COR-L47 (cell line): ENCODE measurements around the gene FNIP2.
"Not testable (repeated sequence)": the region's sequence is repeated elsewhere in the genome, so short reads cannot be mapped to it uniquely, and the experiment has no call there.

Experiments
- DNase-seq: peaks from one replicate; lab custom pipeline; 2025; lab: John Stamatoyannopoulos, UW

The FNIP2 gene

GRCh38 chr4:158870626-158871334, 102.0 kb downstream of the FNIP2 start:
- no peak for DNase-seq

GRCh38 chr4:158871335-158871724, 102.5 kb downstream of the FNIP2 start:
- DNase-seq: no peak

GRCh38 chr4:158873795-158874401, 105.1 kb downstream of the FNIP2 start:
- no peak for DNase-seq

- no peak for DNase-seq
Observed at GRCh38 chr4:158875026-158875425, 106.2 kb downstream of the FNIP2 start.

GRCh38 chr4:158875455-158875854, 106.6 kb downstream of the FNIP2 start:
- no peak for DNase-seq

GRCh38 chr4:158877069-158877468, 108.2 kb downstream of the FNIP2 start:
- DNase-seq: no peak

- not testable (repeated sequence) for DNase-seq
Observed at GRCh38 chr4:158882142-158882541, 113.3 kb downstream of the FNIP2 start.

GRCh38 chr4:158884280-158884679, 115.5 kb downstream of the FNIP2 start:
- DNase-seq: no peak

- DNase-seq: no peak
Observed at GRCh38 chr4:158885564-158885963, 116.7 kb downstream of the FNIP2 start.

GRCh38 chr4:158890294-158890693, 121.5 kb downstream of the FNIP2 start:
- no peak for DNase-seq

GRCh38 chr4:158891256-158891655, 122.4 kb downstream of the FNIP2 start:
- no peak for DNase-seq

GRCh38 chr4:158894826-158895225, 126.0 kb downstream of the FNIP2 start:
- DNase-seq: no peak

GRCh38 chr4:158895797-158896576, 127.2 kb downstream of the FNIP2 start:
- no peak for DNase-seq

- DNase-seq: not testable (repeated sequence)
Observed at GRCh38 chr4:158896577-158897238, 127.9 kb downstream of the FNIP2 start.

- not testable (repeated sequence) for DNase-seq
Observed at GRCh38 chr4:158900408-158900807, 131.6 kb downstream of the FNIP2 start.

- DNase-seq: not testable (repeated sequence)
Observed at GRCh38 chr4:158902280-158903078, 133.7 kb downstream of the FNIP2 start.

- no peak for DNase-seq
Observed at GRCh38 chr4:158903079-158903456, 134.2 kb downstream of the FNIP2 start.

- DNase-seq: no peak
Observed at GRCh38 chr4:158903472-158904043, 134.7 kb downstream of the FNIP2 start.

GRCh38 chr4:158904815-158905214, 136.0 kb downstream of the FNIP2 start:
- no peak for DNase-seq

- no peak for DNase-seq
Observed at GRCh38 chr4:158906073-158906472, 137.2 kb downstream of the FNIP2 start.

GRCh38 chr4:158912390-158912789, 143.6 kb downstream of the FNIP2 start:
- DNase-seq: no peak
